Neural progenitor cell (in vitro differentiated cells): ENCODE measurements around the gene LPP.

Experiments
- CTCF ChIP-seq: fragments of 200-600 bp; sonication (generic); IDR thresholded peaks from 2 replicates; pipeline ENCODE4 v1.5.1; 2017; ENCODE audit warnings: antibody characterized with exemption, mild to moderate bottlenecking
- EZH2 ChIP-seq: fragments of 200-600 bp; sonication (generic); IDR thresholded peaks from 2 replicates; pipeline ENCODE4 v1.6.1; 2017; ENCODE audit warnings: antibody characterized with exemption, mild to moderate bottlenecking, moderate library complexity
- EZH2phosphoT487 ChIP-seq: fragments of 200-600 bp; sonication (generic); IDR thresholded peaks from 2 replicates; pipeline ENCODE4 v1.6.1; 2017; ENCODE audit warnings: antibody characterized with exemption

DNA sequence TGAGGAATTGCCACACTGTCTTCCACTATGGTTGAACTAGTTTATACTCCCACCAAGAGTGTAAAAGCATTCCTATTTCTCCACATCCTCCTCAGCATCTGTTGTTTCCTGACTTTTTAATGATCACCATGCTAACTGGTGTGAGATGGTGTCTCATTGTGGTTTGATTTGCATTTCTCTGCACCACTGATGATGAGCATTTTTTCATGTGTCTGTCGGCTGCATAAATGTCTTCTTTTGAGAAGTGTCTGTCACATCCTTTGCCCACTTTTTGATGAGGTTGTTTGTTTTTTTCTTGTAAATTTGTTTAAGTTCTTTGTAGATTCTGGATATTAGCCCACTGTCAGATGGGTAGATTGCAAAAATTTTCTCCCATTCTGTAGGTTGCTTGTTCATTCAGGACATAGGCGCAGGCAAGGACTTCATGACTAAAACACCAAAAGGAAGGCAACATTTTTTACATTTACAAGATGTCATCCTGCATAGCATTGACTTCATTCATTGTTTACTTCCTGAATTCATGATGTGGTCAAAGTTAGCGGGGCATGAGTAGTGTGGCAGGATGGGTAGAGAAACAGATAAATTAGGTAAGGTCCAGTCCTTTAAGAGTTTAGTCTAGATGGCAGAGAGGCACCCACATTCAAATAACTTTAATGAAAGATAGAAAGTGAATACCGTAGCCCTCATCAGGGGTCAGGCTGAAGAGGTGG lies 45.1 kb upstream of the LPP start:
- TF ChIP-seq CTCF = no peak
- no peak for TF ChIP-seq EZH2phosphoT487
- TF ChIP-seq EZH2 = no peak
